ENCODE results near the gene PKHD1.

PKHD1 gene

GRCh38 chr6:52045033-52045432, 42.4 kb downstream of the PKHD1 start:
- DNase-seq: no peak

- DNase-seq: no peak
These were observed 45.1 kb downstream of the PKHD1 start for GRCh38 chr6:52042141-52042885.

- no peak for DNase-seq
These were observed 46.3 kb downstream of the PKHD1 start for GRCh38 chr6:52041134-52041533.

- no peak for DNase-seq
These were observed 59.7 kb downstream of the PKHD1 start for GRCh38 chr6:52027699-52028098.

GRCh38 chr6:52024451-52025068, 62.9 kb downstream of the PKHD1 start:
- no peak for DNase-seq

GRCh38 chr6:52022675-52023074, 64.7 kb downstream of the PKHD1 start:
- no peak for DNase-seq

GRCh38 chr6:52020945-52021570, 66.4 kb downstream of the PKHD1 start:
- peak; percentile 14 for DNase-seq

GRCh38 chr6:52019881-52020280, 67.5 kb downstream of the PKHD1 start:
- DNase-seq: no peak

- DNase-seq: no peak
These were observed 68.3 kb downstream of the PKHD1 start for GRCh38 chr6:52019092-52019491.

- DNase-seq: peak; percentile 16
These were observed 70.3 kb downstream of the PKHD1 start for GRCh38 chr6:52016915-52017748.

GRCh38 chr6:52015953-52016352, 71.5 kb downstream of the PKHD1 start:
- DNase-seq: no peak

GRCh38 chr6:52014391-52014790, 73.0 kb downstream of the PKHD1 start:
- DNase-seq: no peak

- DNase-seq: no peak
These were observed 74.4 kb downstream of the PKHD1 start for GRCh38 chr6:52013035-52013434.

GRCh38 chr6:52012582-52012981, 74.8 kb downstream of the PKHD1 start:
- no peak for DNase-seq

GRCh38 chr6:52010806-52011205, 76.6 kb downstream of the PKHD1 start:
- no peak for DNase-seq

GRCh38 chr6:52010145-52010544, 77.3 kb downstream of the PKHD1 start:
- no peak for DNase-seq

GRCh38 chr6:52009466-52010140, 77.8 kb downstream of the PKHD1 start:
- no peak for DNase-seq

- DNase-seq: no peak
These were observed 87.3 kb downstream of the PKHD1 start for GRCh38 chr6:52000064-52000463.

- DNase-seq: no peak
These were observed 91.0 kb downstream of the PKHD1 start for GRCh38 chr6:51996296-51996947.

- DNase-seq: no peak
These were observed 92.1 kb downstream of the PKHD1 start for GRCh38 chr6:51995214-51995755.

- no peak for DNase-seq
These were observed 94.5 kb downstream of the PKHD1 start for GRCh38 chr6:51992876-51993275.

- no peak for DNase-seq
These were observed 97.6 kb downstream of the PKHD1 start for GRCh38 chr6:51989789-51990188.

All from NCI-H146 (cell line).